SK-N-SH (cell line): ENCODE measurements around the gene AZU1.

Experiments used
- CTCF ChIP-seq: fragments of 200-600 bp; sonication (generic); IDR thresholded peaks from 2 replicates; pipeline ENCODE4 v1.6.1; 2017; ENCODE audit warnings: antibody characterized with exemption, mild to moderate bottlenecking, moderate library complexity
- TAF1 ChIP-seq: IDR thresholded peaks from 2 replicates; pipeline ENCODE4 v1.6.1; 2012; ENCODE audit warnings: low read depth, mild to moderate bottlenecking, low read length, moderate library complexity, borderline replicate concordance
- YY1 ChIP-seq: IDR thresholded peaks from 2 replicates; pipeline ENCODE4 v1.4.0; 2012; ENCODE audit warnings: low read depth, mild to moderate bottlenecking

GRCh38 chr19:812747-813218 is 14.9 kb upstream of the AZU1 start:
- no peak for TF ChIP-seq YY1
- TF ChIP-seq CTCF, result no peak
- no peak for TF ChIP-seq TAF1
